Hematopoietic multipotent progenitor cell treated with erythropoietin and hydrocortisone succinate and interleukin-3 and kit ligand, for 15 days (in vitro differentiated cells): ENCODE results near the gene LGALSL.

Source experiments
- DNase-seq: peaks from one replicate; pipeline ENCODE4 v3.0.0-alpha.2; 2015; ENCODE audit warnings: low spot score

The LGALSL gene

DNA sequence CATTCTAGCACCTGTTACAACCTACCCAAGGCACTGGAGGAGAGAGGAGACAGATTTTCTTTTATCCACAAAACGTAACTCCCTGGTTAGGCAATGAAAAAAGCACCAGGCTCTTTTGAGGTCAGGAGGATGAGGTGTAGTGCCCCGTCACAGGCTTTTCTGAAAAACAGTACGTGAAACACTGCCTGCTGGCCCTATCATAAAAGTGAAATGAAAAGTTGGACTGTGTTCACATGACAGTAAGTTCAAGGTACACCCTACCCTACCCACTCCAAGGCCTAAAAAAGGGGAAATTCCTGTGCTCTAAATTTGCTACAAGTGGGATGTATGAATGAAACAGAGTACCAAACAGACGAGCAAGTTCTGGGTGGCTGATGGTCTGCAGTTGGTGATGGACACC, 17.6 kb downstream of the LGALSL start:
- DNase-seq: no peak

DNA sequence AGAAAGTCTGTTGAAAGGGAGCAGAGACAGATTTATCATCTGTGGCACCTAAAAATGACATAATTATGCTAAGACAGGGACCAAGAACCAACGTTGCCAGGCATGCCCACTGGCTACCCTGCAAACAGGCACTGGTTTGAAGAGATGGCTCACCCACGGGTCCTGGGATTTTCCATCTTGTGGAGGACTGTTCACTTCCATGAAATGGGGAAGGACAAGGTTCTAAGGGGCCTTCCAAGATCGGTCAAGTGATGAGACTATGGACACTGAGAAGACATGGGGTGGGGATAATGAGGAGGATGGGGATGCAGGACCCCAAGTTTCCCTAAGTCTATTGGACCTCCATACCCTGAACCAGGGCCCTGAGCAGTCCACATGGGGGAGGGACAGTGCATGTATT, 18.9 kb downstream of the LGALSL start:
- DNase-seq: no peak

DNA sequence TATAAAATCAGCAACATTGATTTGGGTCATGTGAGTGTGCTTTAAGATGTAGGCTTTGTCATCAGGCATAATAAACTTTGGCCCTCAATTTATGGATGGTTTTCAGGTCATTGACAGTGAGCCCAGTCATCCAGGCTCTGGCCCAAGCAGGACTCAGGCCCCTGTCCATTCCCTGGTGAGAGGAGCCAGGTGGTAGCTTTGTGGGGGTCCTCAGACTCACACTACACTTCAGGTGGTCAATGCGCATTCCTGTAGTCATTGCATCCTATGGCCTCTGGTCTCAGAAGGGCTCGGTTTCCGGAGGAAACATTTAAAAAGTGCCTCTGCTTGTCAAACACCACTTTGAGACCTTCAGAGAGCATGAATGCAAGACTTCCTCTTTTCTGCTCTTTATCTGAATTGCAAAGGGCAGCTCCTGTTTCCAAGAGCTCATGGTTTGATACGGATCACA, 20.2 kb downstream of the LGALSL start:
- DNase-seq: no peak

DNA sequence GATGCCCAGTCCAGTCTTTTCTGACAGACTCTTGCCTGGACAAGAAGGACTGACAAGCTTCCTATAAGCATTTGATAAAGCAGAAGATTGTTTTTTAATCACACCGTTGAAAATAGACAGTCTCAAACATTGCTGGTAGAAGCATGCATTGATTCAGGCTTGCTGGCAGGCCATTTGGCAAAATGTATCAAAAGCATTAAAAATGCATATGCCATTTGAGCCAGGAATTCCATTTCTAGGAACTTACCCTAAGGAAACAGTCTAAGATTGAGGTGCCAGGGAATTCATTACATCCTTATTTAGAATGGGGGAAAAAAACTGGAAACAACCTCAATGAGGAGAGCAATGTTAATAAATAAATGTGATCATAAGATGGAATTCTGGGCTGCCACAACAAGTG, 20.7 kb downstream of the LGALSL start:
- DNase-seq: no peak

- no peak for DNase-seq
Observed at GRCh38 chr2:64477037-64477436, 23.1 kb downstream of the LGALSL start.

DNA sequence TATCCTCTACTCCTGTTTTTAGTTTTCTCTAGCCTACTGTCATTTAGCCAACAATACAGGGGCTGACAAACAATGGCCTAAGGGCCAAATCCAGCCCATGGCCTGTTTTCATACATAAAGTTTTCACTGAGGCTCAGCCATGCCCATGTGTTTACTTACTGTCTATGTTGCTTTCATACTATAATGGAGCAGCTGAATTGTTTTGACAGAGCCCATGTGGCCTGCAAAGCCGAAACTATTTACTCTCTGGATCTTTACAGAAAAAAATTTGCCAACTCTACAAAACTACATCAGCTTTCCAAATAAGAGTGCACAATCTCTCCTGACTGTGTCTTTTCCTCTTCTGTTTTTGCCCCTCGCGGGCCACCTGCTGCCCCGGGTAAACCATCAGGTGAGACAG, 24.0 kb downstream of the LGALSL start:
- no peak for DNase-seq

DNA sequence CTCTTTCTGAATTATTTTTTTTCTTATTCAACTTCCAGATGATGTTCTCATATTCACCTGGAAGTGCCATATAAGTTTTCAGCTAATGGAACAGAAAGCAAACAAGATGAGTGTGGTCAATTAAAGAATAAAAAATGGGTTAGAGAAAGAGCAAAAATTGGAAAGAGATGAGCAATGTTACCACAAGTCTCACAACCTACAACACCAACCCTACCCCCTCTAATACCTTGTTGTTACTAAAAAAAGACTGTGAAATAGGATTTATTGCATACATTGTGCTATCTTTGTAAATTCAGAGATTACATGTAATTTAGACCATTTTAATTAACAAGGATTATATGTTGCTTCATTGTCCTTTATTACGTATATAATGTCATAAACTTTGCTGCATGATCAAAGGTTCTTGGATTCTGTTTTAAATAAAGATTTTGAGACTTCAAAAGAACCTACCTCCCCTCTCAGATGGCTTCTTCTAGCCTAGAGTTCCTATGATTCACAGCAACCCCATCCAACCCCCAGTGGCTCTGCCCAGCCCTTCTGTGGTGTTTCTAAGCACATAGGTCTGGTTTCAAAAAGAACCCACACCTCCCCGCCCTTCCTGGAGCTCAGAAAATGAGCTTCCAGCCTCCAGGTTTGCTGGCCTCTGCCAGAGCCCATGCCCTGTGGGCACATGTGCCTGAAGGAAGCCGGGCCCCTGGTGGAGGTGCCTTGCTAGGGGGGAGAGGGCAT, 24.7 kb downstream of the LGALSL start:
- DNase-seq: no peak

- DNase-seq: no peak
Observed at GRCh38 chr2:64479259-64480117, 25.5 kb downstream of the LGALSL start.

DNA sequence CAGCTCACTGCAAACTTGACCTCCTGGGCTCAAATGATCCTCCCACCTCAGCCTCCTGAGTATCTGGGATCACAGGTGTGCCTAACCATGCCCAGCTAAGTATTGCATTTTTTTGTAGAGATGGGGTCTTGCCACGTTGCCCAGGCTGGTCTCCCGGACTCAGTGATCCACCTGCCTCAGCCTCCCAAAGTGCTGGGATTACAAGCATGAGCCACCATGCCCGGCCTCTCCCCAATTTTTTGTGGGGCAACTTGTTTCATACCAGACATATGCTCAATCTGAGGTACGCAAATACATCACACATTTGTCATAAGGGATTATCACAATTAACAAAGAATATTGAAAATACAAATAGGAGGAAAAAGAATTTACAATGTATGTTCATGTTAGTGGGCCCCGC, 27.7 kb downstream of the LGALSL start:
- no peak for DNase-seq

- DNase-seq: no peak
Observed at GRCh38 chr2:64482243-64482642, 28.3 kb downstream of the LGALSL start.

- no peak for DNase-seq
Observed at GRCh38 chr2:64482765-64483504, 29.0 kb downstream of the LGALSL start.

GRCh38 chr2:64485331-64485730, 31.4 kb downstream of the LGALSL start:
- DNase-seq: no peak

- no peak for DNase-seq
Observed at GRCh38 chr2:64485961-64486360, 32.0 kb downstream of the LGALSL start.

DNA sequence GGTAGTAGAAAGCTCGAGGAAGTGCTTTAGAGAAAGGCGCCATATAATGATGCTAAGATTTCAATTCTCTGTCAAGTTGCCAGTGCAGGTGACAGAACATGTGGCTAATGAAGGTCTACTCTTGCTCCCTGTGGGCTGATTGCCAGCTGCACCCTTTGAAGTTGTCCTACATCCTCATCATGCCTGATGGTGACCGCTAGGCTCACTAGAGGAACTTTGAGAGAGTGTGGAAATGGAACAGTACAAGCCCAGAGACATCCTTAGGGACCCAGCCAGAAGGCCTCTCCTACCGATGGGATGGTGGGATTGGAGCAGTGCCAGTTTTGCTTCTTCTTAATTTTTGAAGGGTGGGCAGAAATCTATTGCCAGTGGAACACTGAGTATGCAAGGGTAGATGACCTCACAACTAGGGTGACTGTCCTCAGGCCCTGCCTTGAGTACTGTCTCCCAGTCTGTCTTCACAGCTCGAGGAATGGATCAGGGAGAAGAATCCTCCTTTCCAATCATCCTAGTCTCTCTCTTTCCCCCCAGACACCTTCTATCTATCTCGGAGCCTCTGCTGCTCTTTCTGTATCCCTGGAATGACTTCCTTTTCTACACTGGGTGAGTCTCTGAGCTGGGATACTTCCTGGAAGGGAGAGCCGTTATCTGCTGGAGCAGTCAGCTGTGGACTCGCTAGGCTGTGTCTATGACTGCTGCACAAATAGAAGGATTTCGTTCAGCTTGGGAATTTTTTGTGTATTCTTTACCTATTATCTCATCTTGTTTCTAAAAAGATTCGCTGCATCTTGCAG, 33.5 kb downstream of the LGALSL start:
- no peak for DNase-seq

DNA sequence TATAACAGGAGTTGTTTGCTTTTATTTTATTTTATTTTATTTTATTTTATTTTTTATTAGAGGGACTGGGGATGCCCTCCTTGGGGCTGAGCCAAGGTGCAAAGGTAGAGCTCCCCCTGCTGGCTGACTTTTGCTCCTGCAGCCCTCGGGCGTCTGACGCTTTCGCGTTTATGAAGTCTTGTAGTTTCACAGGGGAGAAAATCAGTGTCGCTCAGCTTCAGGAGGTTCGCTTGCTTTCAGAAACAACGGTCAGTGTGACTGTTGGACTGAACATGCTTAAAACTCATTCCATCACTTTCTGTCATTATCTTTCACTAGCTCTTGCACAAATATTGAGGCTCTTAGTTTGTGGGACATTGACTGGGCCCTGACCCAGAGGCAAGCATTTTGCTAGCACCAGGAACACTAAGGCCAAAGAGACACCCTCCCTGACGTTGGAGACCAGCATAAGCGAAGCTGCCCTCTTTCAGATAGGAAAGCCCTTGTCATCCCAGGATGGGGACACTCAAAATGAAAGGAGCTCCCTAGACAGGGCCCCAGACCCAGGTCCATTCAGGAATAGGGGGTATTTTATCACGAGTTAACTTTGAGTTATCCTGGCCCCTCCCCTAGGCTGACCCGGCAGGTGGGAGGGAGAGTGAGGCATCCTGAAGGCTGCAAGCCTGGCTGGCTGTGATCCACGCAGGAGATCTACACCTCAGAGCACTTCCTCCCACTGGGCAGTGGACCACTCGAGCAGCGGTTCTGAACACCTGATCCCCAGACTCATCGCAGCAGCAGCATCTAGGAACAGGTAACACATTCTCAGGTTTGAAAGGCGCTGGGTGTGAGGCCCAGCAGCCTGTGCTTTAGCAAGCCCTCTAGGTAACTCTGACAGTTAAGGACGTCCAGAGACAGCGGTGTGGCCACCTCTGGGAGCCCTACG, 34.4 kb downstream of the LGALSL start:
- peak; percentile 67 for DNase-seq

GRCh38 chr2:64489081-64489751, 35.3 kb downstream of the LGALSL start:
- no peak for DNase-seq

DNA sequence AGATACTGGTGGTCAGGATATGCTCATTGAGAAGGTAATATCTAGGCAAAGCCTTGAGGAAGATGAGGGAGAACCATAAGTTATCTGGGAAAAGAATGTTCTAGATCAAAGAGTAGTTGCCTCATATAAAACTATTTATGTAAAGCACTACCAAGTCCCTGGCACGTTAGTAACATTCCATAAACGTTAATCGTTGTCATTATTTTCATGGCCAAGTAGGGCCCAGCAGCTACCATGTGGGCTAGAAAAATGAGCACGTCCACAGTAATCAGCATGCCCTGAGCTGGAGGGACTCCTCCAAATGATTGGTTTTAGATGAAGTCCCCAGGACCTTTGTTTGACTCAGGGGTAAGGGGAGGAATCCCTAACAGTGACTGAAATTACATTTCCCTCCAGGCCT, 37.5 kb downstream of the LGALSL start:
- no peak for DNase-seq

DNA sequence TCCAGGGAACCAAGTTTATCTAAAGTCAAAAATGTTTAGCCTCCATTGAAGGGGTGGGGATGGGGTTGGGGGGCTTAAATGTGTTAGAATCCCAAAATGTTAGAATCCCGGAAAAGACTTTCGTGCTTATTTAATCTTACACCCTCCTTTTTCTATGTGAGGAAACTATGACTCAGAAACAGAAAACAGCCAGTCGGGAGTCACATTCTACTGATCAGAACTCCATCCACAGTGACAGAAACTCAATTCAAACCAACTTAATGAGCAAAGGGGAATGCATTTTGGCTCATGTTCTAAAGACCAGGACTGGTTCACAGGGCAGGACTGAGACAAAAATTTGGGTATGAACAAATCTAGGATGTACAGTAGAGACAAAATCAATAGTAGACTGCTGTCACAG, 38.3 kb downstream of the LGALSL start:
- no peak for DNase-seq

DNA sequence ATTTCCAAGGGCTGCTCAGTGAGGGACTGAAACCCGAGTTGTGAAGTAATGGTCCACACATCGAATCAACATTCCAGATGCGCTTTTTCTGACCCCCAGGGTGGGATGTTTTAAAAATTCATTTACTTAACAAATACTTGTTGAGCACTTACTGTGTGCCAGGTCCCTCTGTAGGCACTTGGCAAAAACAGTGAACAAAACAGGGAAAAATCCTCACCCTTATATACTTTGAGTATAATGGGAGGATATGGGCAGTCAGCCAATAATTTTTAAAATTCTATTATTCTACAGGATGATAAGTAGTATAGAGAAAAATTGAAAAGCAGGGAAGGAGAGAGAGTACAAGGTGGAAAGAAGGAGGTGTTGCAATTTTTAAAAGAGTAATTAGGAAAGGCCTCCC, 38.9 kb downstream of the LGALSL start:
- DNase-seq: no peak

DNA sequence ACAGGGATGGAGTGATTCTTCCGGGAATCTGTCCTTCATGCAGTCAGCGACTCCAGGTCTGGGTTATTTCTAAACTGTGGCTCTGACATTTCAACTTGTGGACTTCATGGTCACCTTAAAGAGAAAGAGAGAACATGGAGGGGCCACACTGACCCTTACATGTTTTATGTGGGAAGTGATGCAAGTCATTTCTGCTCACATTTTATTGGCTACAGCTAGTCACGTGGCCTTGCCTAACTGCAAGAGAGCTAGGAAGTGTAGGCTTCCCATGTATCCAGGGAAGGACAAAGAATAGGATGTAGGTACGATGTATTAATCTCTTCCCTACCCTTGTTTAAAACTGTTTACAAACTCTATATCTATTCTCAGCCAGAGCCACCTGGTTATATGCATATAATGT, 39.8 kb downstream of the LGALSL start:
- no peak for DNase-seq
